Measurements from ENCODE around the gene MTFR1L.

DNA sequence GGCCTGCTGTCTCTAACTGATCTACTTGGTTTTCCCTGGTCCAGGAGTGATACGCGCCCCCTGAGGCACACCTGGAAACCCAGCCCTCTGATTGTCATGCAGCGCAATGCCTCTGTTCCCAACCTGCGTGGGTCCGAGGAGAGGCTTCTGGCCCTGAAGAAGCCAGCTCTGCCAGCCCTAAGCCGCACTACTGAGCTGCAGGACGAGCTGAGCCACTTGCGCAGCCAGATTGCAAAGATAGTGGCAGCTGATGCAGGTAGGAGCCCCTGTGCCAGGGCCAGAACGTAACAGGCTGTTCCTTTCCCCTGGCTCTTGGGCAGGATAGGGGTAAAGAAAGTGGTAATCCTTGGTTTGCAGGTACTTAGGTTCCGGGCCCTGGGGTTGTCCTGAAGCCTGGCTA, 6.8 kb downstream of the MTFR1L start:
- no peak for TF ChIP-seq POLR2AphosphoS5 (IDR thresholded peaks at IDR 0.05)
- TF ChIP-seq, protein P1, sequence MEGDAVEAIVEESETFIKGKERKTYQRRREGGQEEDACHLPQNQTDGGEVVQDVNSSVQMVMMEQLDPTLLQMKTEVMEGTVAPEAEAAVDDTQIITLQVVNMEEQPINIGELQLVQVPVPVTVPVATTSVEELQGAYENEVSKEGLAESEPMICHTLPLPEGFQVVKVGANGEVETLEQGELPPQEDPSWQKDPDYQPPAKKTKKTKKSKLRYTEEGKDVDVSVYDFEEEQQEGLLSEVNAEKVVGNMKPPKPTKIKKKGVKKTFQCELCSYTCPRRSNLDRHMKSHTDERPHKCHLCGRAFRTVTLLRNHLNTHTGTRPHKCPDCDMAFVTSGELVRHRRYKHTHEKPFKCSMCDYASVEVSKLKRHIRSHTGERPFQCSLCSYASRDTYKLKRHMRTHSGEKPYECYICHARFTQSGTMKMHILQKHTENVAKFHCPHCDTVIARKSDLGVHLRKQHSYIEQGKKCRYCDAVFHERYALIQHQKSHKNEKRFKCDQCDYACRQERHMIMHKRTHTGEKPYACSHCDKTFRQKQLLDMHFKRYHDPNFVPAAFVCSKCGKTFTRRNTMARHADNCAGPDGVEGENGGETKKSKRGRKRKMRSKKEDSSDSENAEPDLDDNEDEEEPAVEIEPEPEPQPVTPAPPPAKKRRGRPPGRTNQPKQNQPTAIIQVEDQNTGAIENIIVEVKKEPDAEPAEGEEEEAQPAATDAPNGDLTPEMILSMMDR (IDR thresholded peaks at IDR 0.05) = no peak
- no peak for TF ChIP-seq POLR2A (IDR thresholded peaks at IDR 0.05)

Measured in transverse colon (tissue), 4 donors.